Body of pancreas (tissue), 4 donors: ENCODE measurements around the gene PCDHGC4. TPM values are rescaled to one million over a fixed set of nuclear protein-coding genes. Genes with fewer than 3 reads are reported as not detected.
A peak's percentile ranks its signal among the peaks of the same experiment; 100 is the strongest.

ENCODE experiments used
- ATAC-seq: fragments of 150-250 bp; one replicate; pipeline ENCODE4 v1.9.1; 2016
- DNase-seq, 4 donors: peaks; one replicate each; pipeline ENCODE4 v3.0.0-alpha.2; 2019
- H3K27ac ChIP-seq, 4 donors: fragments of 200-600 bp; sonication (generic); 1 replicate in 3 of 4; 2 replicates in 1 of 4; pipeline versions ENCODE4 v1.5.1 to v1.6.1; 2016 to 2019; ENCODE audit warnings: mild to moderate bottlenecking in 1 of 4, mixed read lengths in 1 of 4, moderate library complexity in 1 of 4
- H3K27me3 ChIP-seq, 2 donors: fragments of 200-600 bp; sonication (generic); one replicate each; pipeline ENCODE4 v1.6.0; 2016; ENCODE audit warnings: mild to moderate bottlenecking in 1 of 2
- H3K36me3 ChIP-seq, 2 donors: fragments of 200-600 bp; sonication (generic); replicated peaks in 1 of 2; 2 replicates each; pipeline ENCODE4 v1.5.1; 2016; ENCODE audit warnings: low read depth in 2 of 2; ENCODE audit not compliant: insufficient read depth in 1 of 2
- H3K4me1 ChIP-seq: fragments of 200-600 bp; sonication (generic); one replicate; pipeline ENCODE4 v1.6.0; 2016
- H3K4me3 ChIP-seq, 2 donors: fragments of 200-600 bp; sonication (generic); 1 replicate in 1 of 2; 2 replicates in 1 of 2; pipeline ENCODE4 v1.5.1; 2016 to 2019
- H3K9me3 ChIP-seq, 3 donors: fragments of 200-600 bp; sonication (generic); 1 replicate in 2 of 3; 2 replicates in 1 of 3; pipeline ENCODE4 v1.5.1; 2016
- CTCF ChIP-seq, 7 experiments: fragments of 450-650 bp in 4 of 7; fragments of 200-600 bp in 3 of 7; sonication (generic) in 3 of 7; IDR thresholded peaks; one replicate each; pipeline ENCODE4 v1.5.1; 2016 to 2019; ENCODE audit warnings: antibody characterized with exemption in 7 of 7
- POLR2A ChIP-seq, 3 donors: fragments of 450-650 bp; IDR thresholded peaks; one replicate each; pipeline ENCODE4 v1.6.1; 2016; ENCODE audit warnings: antibody characterized with exemption in 3 of 3, mild to moderate bottlenecking in 2 of 3
- WGBS, 2 donors: methylation state at CpG; one replicate each; pipeline ENCODE4 v1.1.5; 2017; 5-methylcytosine and 5-hydroxymethylcytosine counted together
- intact Hi-C: fragments of 100-400 bp; cut with DNase I; formaldehyde crosslinking; loops from one replicate; pipeline ENCODE4 v1.15.1; 2023
- total RNA-seq, 2 donors: library from RNA; depleted of rRNA; stranded (reverse); fragments of >200 nt; gene quantifications; one replicate each; pipeline ENCODE4 v1.1.0, GENCODE V29; 2016

Gene PCDHGC4
- total RNA-seq, 2 donors from 2014 or later: 1.6 to 2.0 TPM

- intact Hi-C loops: loop anchor here (10.0 kb wide), 1 partner anchor 104 kb away; the partner anchor contains the start of genes PCDHGA10 and PCDHGB7
- peaks cover 18% of the 10 kb centered on the region for H3K4me1 ChIP-seq
Observed at GRCh38 chr5:141518618-141519015, 33.8 kb downstream of the PCDHGC4 start.

GRCh38 chr5:141519605-141520565 lies 35.1 kb downstream of the PCDHGC4 start:
- WGBS, 2 donors: 76 to 82% methylated on average over 3 of the region's 3 CpGs
- intact Hi-C loops: loop anchor here (10.0 kb wide), 1 partner anchor 105 kb away; the partner anchor contains the start of genes PCDHGA10 and PCDHGB7
- Histone ChIP-seq H3K27me3 (no peaks in the 10 kb centered on the region), H3K36me3 (peaks cover 0 to 19% of the 10 kb centered on the region in 2 donors), H3K27ac (peak overlapping the region in 1 of 4 donors; percentile 57), H3K4me1 (peaks cover 13% of the 10 kb centered on the region), H3K4me3 (no peak overlapping the region), H3K9me3 (no peaks in the 10 kb centered on the region)
- ATAC-seq (no peak), DNase-seq (no peak)
- TF ChIP-seq POLR2A (IDR thresholded peaks at IDR 0.05) (no peak), CTCF (IDR thresholded peaks at IDR 0.05) (no peak)

More at GRCh38 chr5:141518618-141519015, 33.8 kb downstream of the PCDHGC4 start:
- Histone ChIP-seq H3K27me3 (no peaks in the 10 kb centered on the region), H3K27ac (no peak overlapping the region), H3K4me3 (no peak overlapping the region), H3K9me3 (no peaks in the 10 kb centered on the region), H3K36me3 (peaks cover 0 to 16% of the 10 kb centered on the region in 2 donors)
- ATAC-seq (no peak), DNase-seq (no peak)
- TF ChIP-seq CTCF (IDR thresholded peaks at IDR 0.05) (no peak), POLR2A (IDR thresholded peaks at IDR 0.05) (no peak)
- 92 to 100% methylated on average over 1 of the region's 1 CpG for WGBS, 2 donors

- DNase-seq (peak in 1 of 4 donors; percentile 47), ATAC-seq (no peak)
- intact Hi-C loops: no loop called here
- H3K4me3 ChIP-seq: no peak overlapping the region
- H3K27ac ChIP-seq: peak overlapping the region in 3 of 4 donors; percentile 11 to 57 (median 23)
- 65 to 84% methylated on average over 2 of the region's 2 CpGs for WGBS, 2 donors
- H3K27me3 ChIP-seq: no peaks in the 10 kb centered on the region
- peaks cover 28% of the 10 kb centered on the region for H3K4me1 ChIP-seq
- H3K9me3 ChIP-seq: no peaks in the 10 kb centered on the region
- TF ChIP-seq POLR2A (IDR thresholded peaks at IDR 0.05): no peak
- TF ChIP-seq CTCF (IDR thresholded peaks at IDR 0.05): no peak
- H3K36me3 ChIP-seq: peaks cover 0 to 17% of the 10 kb centered on the region in 2 donors
Observed at GRCh38 chr5:141521244-141521781, 36.5 kb downstream of the PCDHGC4 start.

- Histone ChIP-seq H3K4me3 (no peak overlapping the region), H3K36me3 (peaks cover 0 to 9% of the 10 kb centered on the region in 2 donors), H3K9me3 (no peaks in the 10 kb centered on the region), H3K4me1 (peaks cover 28% of the 10 kb centered on the region), H3K27ac (no peak overlapping the region), H3K27me3 (no peaks in the 10 kb centered on the region)
- intact Hi-C loops: no loop called here
- ATAC-seq (no peak), DNase-seq (no peak)
- 64 to 76% methylated on average over 2 of the region's 2 CpGs for WGBS, 2 donors
- TF ChIP-seq CTCF (IDR thresholded peaks at IDR 0.05): no peak
- no peak for TF ChIP-seq POLR2A (IDR thresholded peaks at IDR 0.05)
Observed at GRCh38 chr5:141522301-141522700, 37.5 kb downstream of the PCDHGC4 start.
